ENCODE results near the gene GRK3. TPM values are rescaled to one million over a fixed set of nuclear protein-coding genes. Genes with fewer than 3 reads are reported as not detected.

Gene GRK3
- total RNA-seq, 1 donor from 2014 or later: 26.0 TPM

- Mint-ChIP-seq H3K9me3 (ENCODE audit: low read depth) (no peaks in the 10 kb centered on the region), H3K4me1 (ENCODE audit: low read depth) (no peaks in the 10 kb centered on the region), H3K36me3 (ENCODE audit: insufficient read depth) (no peaks in the 10 kb centered on the region), H3K27ac (no peak overlapping the region), H3K27me3 (peaks cover 7% of the 10 kb centered on the region), H3K4me3 (ENCODE audit: low read depth) (no peak overlapping the region)
- DNase-seq (ENCODE audit: low spot score, unreplicated experiment): no peak
- TF ChIP-seq, protein P1, sequence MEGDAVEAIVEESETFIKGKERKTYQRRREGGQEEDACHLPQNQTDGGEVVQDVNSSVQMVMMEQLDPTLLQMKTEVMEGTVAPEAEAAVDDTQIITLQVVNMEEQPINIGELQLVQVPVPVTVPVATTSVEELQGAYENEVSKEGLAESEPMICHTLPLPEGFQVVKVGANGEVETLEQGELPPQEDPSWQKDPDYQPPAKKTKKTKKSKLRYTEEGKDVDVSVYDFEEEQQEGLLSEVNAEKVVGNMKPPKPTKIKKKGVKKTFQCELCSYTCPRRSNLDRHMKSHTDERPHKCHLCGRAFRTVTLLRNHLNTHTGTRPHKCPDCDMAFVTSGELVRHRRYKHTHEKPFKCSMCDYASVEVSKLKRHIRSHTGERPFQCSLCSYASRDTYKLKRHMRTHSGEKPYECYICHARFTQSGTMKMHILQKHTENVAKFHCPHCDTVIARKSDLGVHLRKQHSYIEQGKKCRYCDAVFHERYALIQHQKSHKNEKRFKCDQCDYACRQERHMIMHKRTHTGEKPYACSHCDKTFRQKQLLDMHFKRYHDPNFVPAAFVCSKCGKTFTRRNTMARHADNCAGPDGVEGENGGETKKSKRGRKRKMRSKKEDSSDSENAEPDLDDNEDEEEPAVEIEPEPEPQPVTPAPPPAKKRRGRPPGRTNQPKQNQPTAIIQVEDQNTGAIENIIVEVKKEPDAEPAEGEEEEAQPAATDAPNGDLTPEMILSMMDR (IDR thresholded peaks at IDR 0.05; ENCODE audit: unreplicated experiment): no peak
Observed at GRCh38 chr22:25739659-25740344, 175.3 kb downstream of the GRK3 start.

DNA sequence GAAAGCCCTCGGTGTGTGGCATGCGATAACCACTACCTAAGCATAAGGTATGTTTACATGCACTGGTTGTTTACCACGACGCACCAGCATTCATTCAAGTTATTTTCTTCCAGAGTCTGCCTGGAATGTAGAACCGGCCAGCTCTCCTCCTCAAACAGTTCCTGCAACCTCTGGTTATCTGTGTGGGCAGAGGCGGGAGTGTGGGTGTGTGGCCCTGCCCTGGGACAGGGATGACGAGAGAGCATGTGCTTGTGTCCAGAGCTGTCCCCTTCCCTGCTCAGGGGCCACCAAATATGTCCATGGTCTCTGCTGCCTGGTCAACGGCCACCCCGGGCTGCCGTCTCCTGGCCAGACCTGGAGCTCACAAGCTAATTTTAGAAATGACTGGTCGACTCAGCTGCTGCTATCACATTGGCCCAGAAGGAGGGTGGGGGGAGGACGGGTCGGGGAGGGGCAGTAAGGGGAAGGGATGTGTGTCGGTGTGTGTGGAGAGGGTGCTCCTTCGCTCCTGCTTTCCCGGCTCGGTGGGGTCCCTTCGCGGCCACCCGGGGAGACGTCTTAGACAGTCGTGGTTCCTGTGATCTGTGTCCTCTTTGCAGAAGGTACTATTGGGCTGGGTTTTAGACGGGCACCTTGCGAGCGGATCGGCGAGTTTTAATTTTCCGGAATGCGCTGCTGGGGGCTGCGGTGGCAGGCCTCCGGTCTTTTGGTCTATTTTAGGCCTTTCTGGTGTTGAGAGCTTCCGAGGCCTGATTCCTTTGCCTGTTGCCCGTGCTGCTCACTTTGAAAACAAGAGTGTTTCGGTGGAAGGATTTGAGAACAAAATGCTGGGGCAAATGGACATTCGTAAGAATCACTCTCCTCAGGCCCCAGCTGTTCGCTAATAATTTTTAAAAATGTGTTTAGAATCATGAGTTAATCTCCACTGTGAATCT is 177.5 kb downstream of the GRK3 start, which contains the start of gene MYO18B:
Gene MYO18B, plus strand, starts transcription at position 497 of the 935 bp plus-strand sequence. CDS start 18,905 bp downstream, outside the sequence.
- TF ChIP-seq, protein P1 (IDR thresholded peaks at IDR 0.05; ENCODE audit: unreplicated experiment): no peak
- no peaks in the 10 kb centered on the region for H3K9me3 Mint-ChIP-seq (ENCODE audit: low read depth)
- H3K27ac Mint-ChIP-seq: no peak within 1 kb of the TSS
- no peak within 1 kb of the TSS for H3K4me3 Mint-ChIP-seq (ENCODE audit: low read depth)
- no peaks in the 10 kb centered on the region for H3K4me1 Mint-ChIP-seq (ENCODE audit: low read depth)
- H3K27me3 Mint-ChIP-seq: peaks cover 10% of the 10 kb centered on the region
- DNase-seq (ENCODE audit: low spot score, unreplicated experiment): no peak
- no peaks in the 10 kb centered on the region for H3K36me3 Mint-ChIP-seq (ENCODE audit: insufficient read depth)

- Mint-ChIP-seq H3K27me3 (peaks cover 9% of the 10 kb centered on the region), H3K9me3 (ENCODE audit: low read depth) (no peaks in the 10 kb centered on the region), H3K27ac (no peak overlapping the region), H3K36me3 (ENCODE audit: insufficient read depth) (no peaks in the 10 kb centered on the region), H3K4me3 (ENCODE audit: low read depth) (no peak overlapping the region), H3K4me1 (ENCODE audit: low read depth) (no peaks in the 10 kb centered on the region)
- TF ChIP-seq, protein P1 (IDR thresholded peaks at IDR 0.05; ENCODE audit: unreplicated experiment): no peak
- DNase-seq (ENCODE audit: low spot score, unreplicated experiment): no peak
Observed at GRCh38 chr22:25742918-25743708, 178.6 kb downstream of the GRK3 start.

DNA sequence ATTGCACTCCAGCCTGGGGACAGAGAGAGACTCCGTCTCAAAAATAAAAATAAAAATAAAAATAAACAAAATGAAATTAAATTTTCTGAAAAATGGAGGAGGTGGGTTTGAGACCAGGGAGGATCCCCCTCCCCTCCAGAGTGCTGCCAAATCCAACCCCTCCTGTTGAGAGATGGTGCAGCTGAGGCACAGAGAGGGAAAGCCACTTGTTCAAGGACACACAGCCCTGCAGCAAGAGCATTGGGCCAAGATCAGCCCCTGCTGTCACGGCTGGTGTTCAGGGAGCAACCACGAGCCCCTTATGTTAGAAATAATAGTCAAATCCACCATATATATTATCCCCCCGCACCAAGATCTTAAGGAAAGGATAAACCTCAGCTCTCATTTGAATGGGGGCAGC is 180.2 kb downstream of the GRK3 start:
- Mint-ChIP-seq H3K4me1 (ENCODE audit: low read depth) (no peaks in the 10 kb centered on the region), H3K9me3 (ENCODE audit: low read depth) (no peaks in the 10 kb centered on the region), H3K27me3 (peaks cover 18% of the 10 kb centered on the region), H3K4me3 (ENCODE audit: low read depth) (no peak overlapping the region), H3K36me3 (ENCODE audit: insufficient read depth) (no peaks in the 10 kb centered on the region), H3K27ac (no peak overlapping the region)
- TF ChIP-seq, protein P1 (IDR thresholded peaks at IDR 0.05; ENCODE audit: unreplicated experiment): no peak
- no peak for DNase-seq (ENCODE audit: low spot score, unreplicated experiment)

All from progenitor cell of endocrine pancreas (in vitro differentiated cells).